ENCODE data around the gene COPS9.

GRCh38 chr2:240182476-240182875, 46.4 kb upstream of the COPS9 start:
- TF ChIP-seq, protein P1, sequence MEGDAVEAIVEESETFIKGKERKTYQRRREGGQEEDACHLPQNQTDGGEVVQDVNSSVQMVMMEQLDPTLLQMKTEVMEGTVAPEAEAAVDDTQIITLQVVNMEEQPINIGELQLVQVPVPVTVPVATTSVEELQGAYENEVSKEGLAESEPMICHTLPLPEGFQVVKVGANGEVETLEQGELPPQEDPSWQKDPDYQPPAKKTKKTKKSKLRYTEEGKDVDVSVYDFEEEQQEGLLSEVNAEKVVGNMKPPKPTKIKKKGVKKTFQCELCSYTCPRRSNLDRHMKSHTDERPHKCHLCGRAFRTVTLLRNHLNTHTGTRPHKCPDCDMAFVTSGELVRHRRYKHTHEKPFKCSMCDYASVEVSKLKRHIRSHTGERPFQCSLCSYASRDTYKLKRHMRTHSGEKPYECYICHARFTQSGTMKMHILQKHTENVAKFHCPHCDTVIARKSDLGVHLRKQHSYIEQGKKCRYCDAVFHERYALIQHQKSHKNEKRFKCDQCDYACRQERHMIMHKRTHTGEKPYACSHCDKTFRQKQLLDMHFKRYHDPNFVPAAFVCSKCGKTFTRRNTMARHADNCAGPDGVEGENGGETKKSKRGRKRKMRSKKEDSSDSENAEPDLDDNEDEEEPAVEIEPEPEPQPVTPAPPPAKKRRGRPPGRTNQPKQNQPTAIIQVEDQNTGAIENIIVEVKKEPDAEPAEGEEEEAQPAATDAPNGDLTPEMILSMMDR (IDR thresholded peaks at IDR 0.05 in 2 of 3, conservative IDR thresholded peaks at IDR 0.05 in 1 of 3; ENCODE audit: control insufficient read depth in 2 of 3, extremely low read depth in 1 of 3, insufficient read depth in 1 of 3, low read depth in 3 of 3, low read length in 3 of 3), result no peak
- TF ChIP-seq EZH2 (IDR thresholded peaks at IDR 0.05; ENCODE audit: borderline replicate concordance, control insufficient read depth, low read depth, low read length) (no peak), CEBPB (IDR thresholded peaks at IDR 0.05; ENCODE audit: borderline replicate concordance in 1 of 2, low read depth in 2 of 2, low read length in 2 of 2) (no peak), SRF (IDR thresholded peaks at IDR 0.05; ENCODE audit: low read depth in 2 of 2, low read length in 2 of 2) (no peak), POLR2A (IDR thresholded peaks at IDR 0.05; ENCODE audit: low read depth, low read length) (no peak), MYC (IDR thresholded peaks at IDR 0.05; ENCODE audit: insufficient read depth, insufficient read length, insufficient replicate concordance, low read length, severe bottlenecking) (no peak), PAX8 (IDR thresholded peaks at IDR 0.05) (no peak), POLR2AphosphoS5 (IDR thresholded peaks at IDR 0.05; ENCODE audit: low read length) (no peak), PAX5 (IDR thresholded peaks at IDR 0.05; ENCODE audit: borderline replicate concordance, low read depth, low read length) (no peak), SIN3A (IDR thresholded peaks at IDR 0.05; ENCODE audit: low read depth, low read length) (no peak), CHD4 (IDR thresholded peaks at IDR 0.05) (no peak), KAT2A (conservative IDR thresholded peaks at IDR 0.05; ENCODE audit: control insufficient read depth, low read depth, low read length) (no peak), IKZF2 (IDR thresholded peaks at IDR 0.05) (no peak), PBX3 (IDR thresholded peaks at IDR 0.05; ENCODE audit: insufficient replicate concordance, low read depth, low read length) (no peak)
